ENCODE data around the gene TTYH3.

DNA sequence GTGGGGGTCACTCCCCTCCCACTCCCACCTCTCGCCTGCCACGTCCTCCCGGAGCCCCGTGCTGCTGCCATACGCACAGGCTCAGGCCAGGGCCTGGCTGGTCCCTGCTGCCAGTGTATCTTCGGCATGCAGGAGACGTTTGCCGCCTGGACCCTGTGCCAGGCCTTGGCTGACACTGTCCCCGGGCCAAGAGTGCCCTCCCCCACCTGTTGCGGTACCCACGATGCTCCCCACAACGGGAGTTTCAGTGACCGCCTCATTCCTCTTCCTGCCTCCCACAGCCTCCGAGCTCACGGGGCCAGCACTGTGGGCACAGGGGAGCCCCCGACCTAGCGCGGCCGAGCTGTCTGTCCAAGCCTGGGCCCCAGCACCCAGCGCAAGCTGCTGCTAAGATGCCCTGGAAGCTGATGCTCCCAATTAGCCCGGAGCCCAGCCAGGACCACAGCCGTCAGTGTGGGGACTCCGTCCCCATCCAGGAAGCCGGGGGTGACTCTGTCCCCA lies 7.4 kb downstream of the TTYH3 start:
- no peak for TF ChIP-seq CTCF (IDR thresholded peaks at IDR 0.05)
- TF ChIP-seq POLR2A (IDR thresholded peaks at IDR 0.05): no peak

Measured in right lobe of liver (tissue), 4 donors.